ENCODE data around the gene DUOX2.

The DUOX2 gene

DNA sequence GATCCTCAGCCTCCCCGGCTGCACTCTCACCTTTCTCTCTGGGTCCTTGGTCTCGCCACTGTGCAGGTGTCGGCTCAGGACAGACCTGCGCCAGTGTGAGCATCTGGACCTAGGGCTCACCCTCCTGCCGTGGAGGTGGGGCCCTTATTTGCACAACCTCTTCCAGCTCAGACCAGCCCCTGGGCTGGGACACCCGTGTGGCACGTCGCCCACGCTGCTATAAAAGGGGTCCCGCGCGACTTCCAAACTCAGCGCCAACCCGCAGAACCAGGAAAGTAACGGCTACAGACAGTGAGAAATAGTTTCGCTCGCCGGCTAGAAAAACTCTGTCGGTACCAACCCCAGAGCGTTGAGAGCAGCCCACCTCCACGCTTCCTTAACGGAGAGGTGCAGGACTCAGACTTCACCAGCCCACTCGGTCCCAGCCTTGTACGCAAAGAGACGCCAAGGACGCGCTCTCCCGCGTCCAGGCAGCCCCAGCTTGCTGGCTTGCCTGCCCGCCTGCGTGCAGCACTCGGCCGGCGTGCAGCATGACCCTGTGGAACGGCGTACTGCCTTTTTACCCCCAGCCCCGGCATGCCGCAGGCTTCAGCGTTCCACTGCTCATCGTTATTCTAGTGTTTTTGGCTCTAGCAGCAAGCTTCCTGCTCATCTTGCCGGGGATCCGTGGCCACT, at the start of gene DUOX2, which contains the start of gene DUOXA2:
DUOX2 (minus strand) TSS at position 97 of the 675 bp plus-strand sequence. CDS start 761 bp downstream, outside the sequence.
DUOXA2 (plus strand) TSS at position 251 of the 675 bp plus-strand sequence; CDS start at position 531, 280 bp downstream.
- DNase-seq: no peak

DNA sequence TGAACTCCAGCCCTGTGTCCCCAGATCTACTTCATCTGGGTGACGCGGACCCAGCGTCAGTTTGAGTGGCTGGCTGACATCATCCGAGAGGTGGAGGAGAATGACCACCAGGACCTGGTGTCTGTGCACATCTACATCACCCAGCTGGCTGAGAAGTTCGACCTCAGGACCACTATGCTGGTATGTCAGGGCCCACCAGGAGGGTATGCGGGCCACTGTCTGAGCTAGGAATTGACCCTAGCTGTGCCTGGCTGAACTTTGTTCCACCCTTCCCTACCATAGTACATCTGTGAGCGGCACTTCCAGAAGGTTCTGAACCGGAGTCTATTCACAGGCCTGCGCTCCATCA, 49.5 kb upstream of the DUOX2 start:
- DNase-seq: no peak

DNA sequence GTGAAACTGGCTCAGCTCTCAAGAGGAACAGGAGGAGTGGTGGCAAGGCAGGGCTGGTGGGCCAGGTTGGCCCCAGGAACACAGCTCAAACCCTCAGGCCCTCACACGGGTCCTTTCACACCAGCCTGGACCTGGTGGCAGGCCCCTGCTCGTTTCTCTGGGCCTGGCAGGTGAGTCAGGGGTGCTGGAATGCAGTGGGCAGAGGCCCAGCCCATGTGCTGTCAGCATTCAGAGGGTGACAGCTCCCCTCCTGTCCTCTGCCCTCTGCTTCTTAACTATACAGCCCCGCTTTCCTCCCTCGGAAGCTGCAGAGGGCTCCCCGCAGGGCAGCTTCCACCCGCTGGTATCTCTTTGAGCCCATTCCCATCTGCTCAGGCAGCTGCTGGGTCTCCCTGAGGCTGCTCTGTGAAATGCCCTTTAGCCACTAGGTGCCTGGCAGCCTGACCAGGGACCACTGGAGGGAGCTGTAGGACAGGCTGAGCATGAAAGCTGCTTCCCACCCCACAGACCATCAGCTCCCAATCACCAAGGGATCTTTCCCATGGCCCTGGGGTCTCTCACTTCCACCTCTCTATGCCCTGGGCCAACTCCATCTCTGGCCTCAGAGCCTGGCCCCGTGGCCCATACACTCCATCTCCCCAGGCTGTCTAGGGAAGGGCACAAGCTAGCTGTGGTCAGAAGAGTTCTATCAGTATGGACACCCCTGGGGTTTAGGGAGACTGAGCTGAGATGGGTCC, 49.0 kb upstream of the DUOX2 start:
- peak; percentile 61 for DNase-seq

DNA sequence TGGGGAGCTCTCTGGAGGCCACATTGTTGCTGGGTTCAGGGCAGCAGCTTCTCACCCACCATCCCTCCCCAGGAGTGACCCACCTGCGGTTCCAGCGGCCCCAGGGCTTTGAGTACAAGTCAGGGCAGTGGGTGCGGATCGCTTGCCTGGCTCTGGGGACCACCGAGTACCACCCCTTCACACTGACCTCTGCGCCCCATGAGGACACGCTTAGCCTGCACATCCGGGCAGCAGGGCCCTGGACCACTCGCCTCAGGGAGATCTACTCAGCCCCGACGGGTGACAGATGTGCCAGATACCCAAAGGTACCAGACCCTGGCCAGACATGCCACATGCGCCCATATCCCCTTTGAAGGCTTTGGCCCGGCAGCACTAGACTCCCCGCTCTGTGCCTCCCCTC, 47.7 kb upstream of the DUOX2 start:
- DNase-seq: no peak

GRCh38 chr15:45157974-45158373, 44.0 kb upstream of the DUOX2 start:
- no peak for DNase-seq

- peak; percentile 53 for DNase-seq
Measured at GRCh38 chr15:45156744-45157455, 42.9 kb upstream of the DUOX2 start.

- DNase-seq: no peak
Measured at GRCh38 chr15:45155739-45156138, 41.8 kb upstream of the DUOX2 start.

DNA sequence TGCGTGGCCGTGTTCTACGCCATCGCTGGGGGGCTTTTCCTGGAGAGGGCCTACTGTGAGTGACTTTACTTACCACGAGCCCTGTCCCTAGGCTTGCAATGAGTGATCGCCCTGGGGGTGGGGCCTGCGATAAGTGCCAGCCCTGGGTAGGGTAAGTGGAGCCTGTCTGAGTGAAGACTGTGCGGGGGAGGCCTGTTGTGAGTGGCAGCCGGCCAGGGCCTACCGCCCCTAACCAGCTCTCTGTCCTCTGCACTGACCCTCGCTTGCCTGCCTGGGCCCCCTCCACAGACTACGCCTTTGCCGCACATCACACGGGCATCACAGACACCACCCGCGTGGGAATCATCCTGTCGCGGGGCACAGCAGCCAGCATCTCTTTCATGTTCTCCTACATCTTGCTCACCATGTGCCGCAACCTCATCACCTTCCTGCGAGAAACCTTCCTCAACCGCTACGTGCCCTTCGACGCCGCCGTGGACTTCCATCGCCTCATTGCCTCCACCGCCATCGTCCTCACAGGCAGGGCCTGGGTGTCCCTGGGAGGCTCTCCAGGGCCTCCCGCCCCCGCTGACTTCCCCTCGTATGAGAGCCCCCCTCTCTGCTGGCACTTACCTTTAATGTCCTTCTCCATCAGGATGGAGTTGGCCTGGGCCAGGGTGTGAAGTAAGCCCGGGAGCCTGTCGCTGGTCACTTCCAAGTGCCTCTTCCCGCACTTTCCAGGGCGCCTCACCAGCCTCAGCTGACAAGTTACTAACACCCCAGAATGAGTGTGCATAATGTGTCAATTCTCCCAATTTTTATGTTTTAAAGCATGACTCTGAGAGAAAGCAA, 38.2 kb upstream of the DUOX2 start:
- DNase-seq: no peak

GRCh38 chr15:45150997-45151396, 37.0 kb upstream of the DUOX2 start:
- no peak for DNase-seq

GRCh38 chr15:45150481-45150880, 36.5 kb upstream of the DUOX2 start:
- DNase-seq: no peak

DNA sequence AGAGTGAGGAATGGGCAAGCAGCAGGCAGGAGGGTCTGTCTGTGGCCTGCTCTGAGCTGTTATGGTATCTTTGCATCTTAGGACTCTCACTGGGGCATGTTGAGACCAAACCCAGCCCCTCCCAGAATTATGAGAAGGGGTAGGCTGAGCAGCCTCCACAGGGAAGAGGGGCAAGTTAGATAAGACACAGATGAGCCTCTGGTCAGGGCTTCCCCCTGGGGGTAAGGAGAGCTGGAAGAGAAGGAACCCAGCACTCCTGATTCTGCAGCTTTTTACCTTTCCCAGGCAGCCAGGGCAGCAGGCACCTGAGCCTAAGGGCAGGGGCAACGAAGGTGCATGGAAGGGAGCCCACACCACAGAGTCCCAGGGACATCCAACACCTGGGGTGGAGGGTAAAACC, 35.1 kb upstream of the DUOX2 start:
- DNase-seq: no peak

GRCh38 chr15:45148076-45149059, 34.4 kb upstream of the DUOX2 start:
- DNase-seq: no peak

GRCh38 chr15:45147606-45148005, 33.6 kb upstream of the DUOX2 start:
- DNase-seq: no peak

DNA sequence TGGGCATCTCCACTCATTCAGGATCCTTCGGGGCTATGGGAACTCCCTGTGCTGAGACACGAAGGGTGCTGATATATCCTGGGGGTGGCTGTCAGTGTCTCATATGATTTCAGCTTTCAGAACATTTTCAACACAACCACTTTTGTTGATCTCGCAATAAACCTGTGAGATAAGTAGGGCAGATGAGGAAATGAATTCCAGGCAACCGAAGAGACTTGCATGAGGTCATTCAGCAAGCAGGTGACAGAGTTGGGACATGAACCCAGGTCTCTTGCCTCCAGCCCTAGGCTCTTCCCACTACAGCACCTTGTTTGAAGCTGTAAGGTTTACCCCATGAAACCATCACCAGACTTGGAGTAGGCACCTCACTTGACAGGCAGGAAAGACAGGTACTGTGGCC, 32.4 kb upstream of the DUOX2 start:
- DNase-seq: no peak

- DNase-seq: no peak
Measured at GRCh38 chr15:45144775-45145174, 30.8 kb upstream of the DUOX2 start.

DNA sequence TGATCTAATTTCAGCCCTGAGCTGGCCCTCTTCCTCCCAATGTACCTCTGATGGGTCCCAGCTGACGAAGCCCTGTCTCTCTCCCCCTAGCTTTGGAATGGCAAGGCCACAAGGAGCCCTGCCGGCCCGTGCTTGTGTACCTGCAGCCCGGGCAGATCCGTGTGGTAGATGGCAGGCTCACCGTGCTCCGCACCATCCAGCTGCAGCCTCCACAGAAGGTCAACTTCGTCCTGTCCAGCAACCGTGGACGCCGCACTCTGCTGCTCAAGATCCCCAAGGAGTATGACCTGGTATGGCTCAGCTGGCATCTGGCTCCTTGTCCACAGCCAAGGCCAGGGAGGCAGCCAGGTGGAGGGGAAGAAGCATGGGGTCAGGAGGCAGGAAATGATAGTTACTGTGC, 30.0 kb upstream of the DUOX2 start:
- no peak for DNase-seq

DNA sequence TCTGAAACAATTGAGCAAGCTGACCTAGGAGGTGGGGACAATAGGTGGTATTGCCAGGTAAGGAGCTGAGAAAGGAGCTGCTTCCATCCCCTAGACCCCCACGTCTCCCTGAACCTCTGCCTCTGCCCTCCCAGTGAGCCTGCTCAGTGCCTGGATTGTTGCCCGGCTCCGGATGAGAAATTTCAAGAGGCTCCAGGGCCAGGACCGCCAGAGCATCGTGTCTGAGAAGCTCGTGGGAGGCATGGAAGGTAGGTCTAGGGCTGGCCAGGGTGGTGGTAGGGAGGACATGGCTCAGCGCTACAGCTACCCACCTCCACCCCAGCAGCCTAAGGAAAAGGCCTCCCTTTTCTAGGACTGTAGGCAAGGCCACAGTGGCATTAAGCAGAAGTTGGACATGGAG, 29.1 kb upstream of the DUOX2 start:
- no peak for DNase-seq

- no peak for DNase-seq
Measured at GRCh38 chr15:45141386-45141785, 27.4 kb upstream of the DUOX2 start.

- DNase-seq: no peak
Measured at GRCh38 chr15:45140557-45141250, 26.7 kb upstream of the DUOX2 start.

DNA sequence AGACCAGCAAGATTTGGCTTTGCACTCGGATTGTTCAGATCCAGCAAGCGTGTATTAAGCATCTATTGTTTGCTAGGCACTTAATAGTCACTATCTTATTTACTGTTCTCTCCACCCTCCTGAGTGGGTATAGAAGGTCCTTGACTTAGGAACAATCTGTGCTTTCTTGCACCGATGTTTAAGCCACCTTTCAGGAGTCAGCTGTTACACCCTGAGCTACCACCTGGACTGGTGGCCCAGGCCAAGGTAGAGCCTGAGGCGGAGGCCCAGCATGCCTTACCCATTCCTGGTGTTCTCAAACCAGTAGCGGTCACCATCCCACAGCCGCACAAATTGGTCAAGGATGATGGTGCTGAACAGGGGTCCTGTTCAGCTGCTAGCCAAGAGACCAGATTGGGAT, 25.8 kb upstream of the DUOX2 start:
- no peak for DNase-seq

Data from NCI-H1436 (cell line).